Putamen (tissue), 1 donor: ENCODE measurements around the gene DPP10.

Experiments
- DNase-seq: peaks from one replicate; pipeline ENCODE4 v3.0.0-alpha.2; 2016; ENCODE audit warnings: low spot score

The DPP10 gene

DNA sequence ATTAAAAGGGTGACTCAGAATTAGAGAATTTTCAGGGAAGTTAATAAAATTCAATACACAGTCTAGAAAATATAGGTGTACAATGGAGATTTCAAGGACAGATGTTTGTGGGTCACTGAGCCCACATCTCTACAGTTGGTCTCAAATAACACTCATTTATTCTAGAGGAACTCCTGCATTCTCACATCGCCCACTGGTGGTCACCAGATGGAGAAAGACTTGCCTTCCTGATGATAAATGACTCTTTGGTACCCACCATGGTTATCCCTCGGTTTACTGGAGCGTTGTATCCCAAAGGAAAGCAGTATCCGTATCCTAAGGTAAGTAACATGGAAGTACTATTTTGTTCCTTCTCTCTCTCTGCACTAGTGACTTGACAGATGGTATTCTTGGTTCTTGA, 1297.1 kb downstream of the DPP10 start:
- DNase-seq: no peak

DNA sequence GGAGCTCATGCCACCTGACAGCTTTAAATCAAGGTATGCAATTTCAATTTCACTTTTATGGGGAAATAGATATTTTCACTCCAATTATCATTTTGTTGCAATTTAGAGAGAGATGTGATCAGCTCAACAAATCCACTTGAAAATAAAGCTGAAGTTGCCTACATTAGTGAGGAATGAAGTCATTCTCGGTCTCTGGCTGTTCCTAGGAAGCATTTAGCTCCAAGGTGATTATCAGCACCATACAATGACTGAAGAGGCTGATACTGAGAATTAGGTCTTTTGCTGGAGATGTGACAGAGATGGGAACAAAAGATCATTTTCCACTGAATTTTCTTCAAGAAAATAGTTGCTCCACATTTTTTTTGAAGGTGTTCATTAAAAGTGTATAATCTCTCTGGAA, 1303.7 kb downstream of the DPP10 start:
- no peak for DNase-seq

DNA sequence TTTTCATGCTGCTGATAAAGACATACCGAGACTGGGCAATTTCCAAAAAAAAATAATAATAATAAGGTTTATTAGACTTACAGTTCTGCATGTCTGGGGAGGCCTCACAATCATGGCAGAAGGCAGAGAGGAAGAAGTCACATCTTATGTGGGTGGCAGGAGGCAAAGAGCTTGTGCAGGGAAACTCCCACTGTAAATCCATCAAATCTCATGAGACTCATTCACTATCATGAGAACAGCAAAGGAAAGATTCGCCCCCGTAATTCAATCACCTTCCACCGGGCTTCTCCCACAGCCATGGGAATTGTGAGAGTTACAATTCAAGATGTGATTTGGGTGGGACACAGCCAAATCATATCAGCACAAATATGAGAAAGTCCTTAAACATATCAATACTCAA, 1314.8 kb downstream of the DPP10 start:
- peak; percentile 32 for DNase-seq

DNA sequence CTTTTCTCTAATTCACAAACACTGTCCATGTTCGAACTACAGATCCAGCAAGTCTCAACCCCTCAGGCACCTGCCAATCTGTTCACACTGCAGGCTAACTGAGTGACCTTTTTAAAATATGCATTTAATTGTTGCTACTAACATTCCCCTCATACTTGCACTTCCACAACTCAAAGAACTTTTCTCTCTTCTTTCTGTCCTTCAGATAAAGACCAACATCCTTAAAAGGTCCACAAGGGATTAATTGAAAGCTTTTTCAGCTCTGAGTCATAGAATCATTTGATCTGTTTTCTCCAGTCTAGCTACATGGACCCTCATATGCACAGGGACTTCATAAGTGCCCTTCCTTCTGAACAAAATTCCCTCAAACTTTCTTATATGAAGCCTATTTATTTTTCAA, 1321.2 kb downstream of the DPP10 start:
- no peak for DNase-seq

DNA sequence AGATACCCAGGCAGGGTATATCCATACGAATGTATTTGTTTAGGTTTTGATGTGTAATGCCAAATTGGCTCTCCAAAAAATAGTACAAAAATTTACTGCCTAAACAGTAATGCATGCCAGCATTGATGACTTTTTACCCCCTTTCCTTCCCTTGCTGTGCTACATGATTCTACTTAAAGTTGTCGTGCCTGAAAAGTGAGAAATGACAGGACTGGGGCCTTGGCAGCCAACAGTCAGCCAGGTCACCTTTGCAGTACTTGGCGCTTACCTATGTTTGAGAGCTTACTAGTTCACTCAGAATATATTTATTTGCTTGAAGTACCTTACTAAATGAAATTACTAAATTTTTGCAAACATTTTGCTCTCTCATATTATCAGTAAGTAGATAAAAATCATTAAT, 1329.1 kb downstream of the DPP10 start:
- no peak for DNase-seq

DNA sequence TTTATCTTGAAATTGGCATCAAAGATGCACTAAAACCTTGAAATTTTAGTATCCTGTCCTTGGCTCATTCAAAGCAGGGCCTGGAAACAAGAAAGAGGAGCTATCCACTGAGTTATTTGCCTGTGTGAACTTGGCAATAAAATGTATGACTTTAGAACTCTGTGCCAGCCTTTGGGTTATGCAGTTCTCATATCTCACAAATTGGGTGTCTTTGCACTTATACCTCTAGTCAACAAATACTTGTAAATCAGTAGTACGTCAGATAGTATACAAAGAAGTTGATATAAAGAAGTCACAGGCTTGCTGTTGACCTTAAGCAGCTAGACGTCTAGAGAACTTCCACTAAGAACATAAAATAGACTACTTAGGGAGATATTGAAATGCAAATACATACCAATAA, 1331.9 kb downstream of the DPP10 start:
- no peak for DNase-seq

DNA sequence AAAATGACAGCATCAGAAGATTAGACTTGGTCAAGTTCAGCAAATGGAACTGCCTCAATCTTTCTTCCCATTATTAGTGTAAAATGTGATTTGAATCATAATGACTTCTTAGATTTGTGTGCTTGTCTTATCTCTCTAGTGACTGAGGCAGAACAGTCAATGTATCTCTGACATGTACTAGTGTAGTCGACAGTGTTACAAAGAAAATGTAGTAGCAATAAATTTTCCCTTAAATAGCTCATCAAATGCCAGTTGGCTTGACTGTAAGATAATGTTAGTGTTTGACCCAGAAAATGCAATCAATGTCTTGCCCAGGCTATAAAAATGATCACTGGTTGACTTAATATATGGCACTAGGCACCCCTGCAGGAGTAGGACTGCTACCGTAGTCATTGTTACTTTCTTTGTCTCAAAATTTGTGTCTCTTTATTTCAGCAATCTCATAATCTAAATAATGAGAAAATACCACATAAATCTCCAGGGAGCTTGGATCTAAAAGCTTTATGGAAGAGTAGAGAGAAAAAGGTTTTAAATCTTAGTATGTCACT, 1336.7 kb downstream of the DPP10 start:
- DNase-seq: no peak

DNA sequence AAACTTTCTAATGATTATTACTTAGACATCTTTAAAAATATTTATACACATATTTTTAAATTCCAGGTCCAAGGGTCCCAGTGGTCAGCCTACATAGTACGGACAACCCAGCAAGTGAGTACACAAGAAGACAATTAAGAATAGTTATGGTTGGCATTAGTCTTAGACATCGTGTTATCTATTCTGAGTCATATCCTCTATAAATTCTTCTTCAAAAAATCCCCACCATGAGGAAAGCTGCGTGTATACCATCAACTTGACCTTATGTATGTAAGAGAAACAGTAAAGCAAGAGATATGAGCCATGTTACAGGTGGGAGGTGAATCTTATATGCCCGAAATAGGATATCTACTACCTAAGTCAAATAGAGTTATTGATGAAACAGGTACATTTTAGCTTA, 1339.8 kb downstream of the DPP10 start:
- DNase-seq: no peak

DNA sequence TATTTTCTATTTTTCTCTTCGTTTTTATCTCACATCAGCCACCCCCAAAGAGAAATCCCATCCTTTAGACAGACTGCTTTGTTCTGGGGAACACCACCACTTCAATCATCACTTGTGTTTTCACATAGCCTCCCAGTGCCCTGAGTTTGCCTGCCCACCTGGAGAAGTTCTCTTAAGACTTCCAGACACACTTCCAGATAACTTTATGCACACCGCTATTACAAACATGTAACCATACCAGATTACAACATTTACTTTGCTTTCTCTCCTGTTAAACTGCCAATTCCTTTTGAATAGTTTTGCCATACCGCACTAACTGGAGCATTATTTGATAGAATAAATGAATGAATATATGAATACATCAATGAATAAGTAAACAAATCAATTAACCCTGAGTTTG, 1353.6 kb downstream of the DPP10 start:
- no peak for DNase-seq

DNA sequence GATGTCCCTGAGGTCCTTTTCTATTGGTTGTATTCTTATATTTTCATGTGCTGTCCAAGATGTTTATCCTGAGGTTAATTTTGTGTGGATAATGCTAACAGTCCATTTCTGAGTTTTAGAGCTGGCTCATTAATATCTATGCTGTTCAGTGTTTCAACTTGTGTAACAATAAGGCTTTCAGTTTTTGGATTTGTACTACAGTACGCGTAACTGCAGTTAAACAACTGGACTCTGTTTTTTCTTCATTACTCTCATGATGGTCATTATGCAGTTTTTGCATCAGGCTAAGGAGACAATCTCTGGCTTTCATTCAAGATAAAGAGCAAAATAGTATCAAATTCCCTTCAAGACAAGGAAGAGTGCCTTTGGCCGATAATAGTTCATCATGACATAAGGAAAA, 1364.8 kb downstream of the DPP10 start:
- no peak for DNase-seq

DNA sequence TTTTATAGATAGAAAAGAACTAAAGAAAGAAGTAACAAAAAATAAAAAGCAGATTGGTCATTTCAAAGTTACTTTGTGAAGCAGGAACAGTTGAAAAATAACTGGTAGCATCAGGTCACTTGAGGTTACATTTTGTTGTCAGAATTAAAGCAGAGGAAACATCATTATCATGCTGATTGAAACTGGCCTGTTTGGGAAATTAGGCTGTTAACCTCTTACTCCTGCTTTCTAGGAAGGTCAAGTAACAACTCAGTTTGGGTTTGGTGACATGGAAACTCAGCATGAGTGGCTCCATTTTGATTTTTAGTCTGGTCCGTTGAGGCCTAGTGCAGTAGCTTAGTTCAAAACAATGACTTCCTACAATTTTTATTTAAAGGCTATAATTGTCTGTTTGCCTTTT, 1383.5 kb downstream of the DPP10 start:
- DNase-seq: no peak

DNA sequence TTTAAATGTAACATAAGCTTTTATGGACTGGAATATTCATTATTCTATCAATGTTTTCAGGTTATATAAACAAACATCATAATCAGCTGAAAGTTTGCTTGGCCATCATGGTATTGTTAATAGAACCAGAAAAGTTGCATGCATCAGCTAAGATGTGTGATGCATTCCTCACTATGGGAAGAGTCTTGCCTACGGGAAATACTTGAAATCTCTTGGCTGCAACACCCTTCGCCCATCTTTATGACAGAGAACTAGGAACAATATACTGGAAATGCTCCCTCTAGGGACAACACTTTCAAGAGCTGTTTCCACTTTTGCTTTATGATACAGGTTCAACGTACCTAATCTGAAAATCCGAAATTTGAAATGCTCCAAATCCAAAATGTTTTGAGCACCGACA, 1390.8 kb downstream of the DPP10 start:
- DNase-seq: no peak

DNA sequence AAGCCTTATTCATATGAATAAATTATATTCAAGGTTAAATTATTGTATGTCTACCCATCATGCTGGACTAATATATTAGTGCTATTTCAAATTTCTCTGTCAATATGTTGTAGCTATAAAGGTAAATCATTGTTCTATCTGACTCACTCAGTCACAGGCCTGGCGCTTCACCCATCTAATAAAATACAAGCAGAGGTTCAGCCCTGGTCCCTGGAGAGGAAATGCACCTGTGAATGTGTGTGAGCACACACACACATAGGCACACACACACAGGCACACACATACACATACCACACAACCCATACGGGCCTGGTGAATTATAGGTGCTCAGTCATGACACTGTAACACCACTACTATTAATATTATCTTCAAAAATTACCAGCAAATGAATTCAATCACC, 1396.1 kb downstream of the DPP10 start:
- no peak for DNase-seq

DNA sequence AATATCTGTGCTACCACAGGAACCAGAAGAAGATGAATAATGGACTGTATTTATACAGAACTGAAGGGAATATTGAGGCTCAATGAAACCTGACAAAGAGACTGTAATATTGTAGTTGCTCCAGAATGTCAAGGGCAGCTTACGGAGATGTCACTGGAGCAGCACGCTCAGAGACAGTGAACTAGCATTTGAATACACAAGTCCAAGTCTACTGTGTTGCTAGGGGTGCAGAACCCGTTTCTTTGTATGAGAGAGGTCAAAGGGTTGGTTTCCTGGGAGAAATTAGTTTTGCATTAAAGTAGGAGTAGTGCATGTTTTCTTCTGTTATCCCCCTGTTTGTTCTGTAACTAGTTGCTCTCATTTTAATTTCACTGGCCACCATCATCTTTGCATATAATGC, 1399.9 kb downstream of the DPP10 start:
- DNase-seq: no peak

DNA sequence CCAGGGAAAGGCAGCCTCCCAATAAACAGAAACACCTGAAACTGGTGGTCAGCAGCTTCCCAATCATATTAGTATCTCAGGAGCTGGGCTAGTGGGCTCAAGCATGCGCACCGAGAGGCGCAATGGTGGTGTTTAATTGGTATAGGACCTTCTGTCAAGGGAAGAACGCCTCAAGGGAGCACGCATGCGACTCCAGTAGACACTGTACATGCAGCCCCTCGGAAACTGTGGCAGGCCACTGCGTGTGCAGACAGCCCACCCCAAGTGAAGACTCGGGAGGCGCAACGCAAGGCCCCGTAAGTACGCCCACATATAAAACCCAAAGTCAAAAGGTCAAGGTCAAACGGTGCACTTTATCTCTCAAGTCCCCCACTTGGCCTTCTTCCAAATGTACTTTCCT, 1405.8 kb downstream of the DPP10 start:
- no peak for DNase-seq

DNA sequence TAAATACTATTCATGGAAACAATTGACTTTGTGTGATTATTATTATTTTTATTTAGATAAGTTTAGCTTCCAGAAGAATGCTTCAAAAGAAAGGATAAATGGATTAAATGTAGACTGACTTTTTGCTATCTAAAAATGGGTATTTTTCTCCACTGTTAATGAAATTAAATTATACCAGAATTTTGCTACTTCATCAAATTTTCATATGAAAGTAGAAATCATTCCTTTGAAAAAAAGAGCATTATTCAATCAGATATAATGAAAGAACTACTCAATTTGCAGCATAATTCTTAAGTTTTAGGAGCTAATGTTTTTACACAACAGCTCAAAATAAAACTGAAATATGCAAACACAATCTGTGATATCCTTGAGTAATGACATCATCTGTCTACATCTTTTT, 1424.6 kb downstream of the DPP10 start:
- DNase-seq: no peak

DNA sequence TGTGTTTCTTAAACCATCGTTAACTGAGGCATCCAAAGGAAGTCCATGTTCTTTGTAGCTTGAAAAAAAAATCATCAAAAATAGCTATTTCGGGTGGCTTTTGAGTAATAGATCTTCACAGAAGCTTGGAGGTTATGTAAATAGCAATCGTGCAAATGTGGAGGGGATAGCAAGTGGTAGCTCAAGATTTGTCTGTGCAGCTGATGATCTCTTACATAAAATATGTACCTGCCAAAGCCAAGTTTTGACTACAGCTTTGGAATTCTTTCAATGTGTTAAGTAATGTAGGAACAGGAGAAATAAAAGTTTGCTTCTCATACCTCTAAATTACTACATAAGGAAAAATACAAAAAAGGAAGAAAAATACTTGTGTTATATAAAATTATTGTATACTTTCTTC, 1432.0 kb downstream of the DPP10 start:
- no peak for DNase-seq

DNA sequence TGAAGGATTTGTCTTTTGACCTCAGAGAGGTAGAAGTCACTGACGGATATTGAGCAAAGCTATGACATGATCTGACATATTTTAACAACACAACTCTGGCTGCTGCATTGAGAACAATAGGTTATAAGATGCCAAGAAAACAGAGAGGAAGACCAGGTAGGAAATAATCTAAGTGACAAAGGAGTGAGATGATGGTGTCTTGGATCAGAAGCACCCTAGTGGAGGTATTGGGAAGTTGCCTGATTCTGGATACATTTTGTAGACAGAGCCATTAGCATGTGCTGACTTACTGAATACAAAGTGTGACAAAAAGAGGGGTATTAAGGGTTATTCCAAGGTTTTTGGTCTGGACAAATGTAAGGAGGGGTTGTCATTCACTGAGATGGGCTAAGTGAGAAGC, 1438.1 kb downstream of the DPP10 start:
- no peak for DNase-seq

DNA sequence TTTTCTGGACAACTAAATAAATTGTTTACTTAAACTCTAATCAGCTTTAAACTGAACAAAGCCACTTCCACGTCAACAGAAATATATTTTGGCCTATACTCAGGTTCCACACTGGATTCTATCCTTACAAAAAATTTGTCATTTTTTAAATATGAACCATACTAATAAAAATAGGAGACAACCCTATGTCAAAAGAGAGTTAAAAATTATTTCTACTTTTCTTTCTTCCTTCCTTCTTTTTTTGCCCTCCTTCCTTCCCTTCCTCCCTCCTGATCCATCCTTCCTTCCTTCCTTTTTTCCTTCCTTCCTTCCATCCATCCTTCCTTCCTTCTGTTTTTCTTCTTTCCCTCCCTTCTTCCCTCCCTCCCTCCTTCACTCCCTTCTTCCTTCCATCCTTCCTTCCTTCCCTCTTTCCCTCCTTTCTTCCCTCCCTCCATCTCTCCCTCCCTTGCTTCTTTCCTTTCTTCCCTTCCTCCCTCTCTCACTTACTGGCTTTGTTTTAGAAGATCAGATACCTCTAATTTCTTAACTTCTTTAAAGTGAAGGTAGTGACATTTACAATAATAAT, 1444.9 kb downstream of the DPP10 start:
- no peak for DNase-seq
